HepG2 (cell line): ENCODE results near the gene SH3BP2. TPM values are rescaled to one million over a fixed set of nuclear protein-coding genes. Genes with fewer than 3 reads are reported as not detected.

Experiments used
- ERF ChIP-seq: IDR thresholded peaks from 2 replicates; pipeline ENCODE4 v1.6.1; 2018; ENCODE audit warnings: missing biosample characterization, missing genetic modification reagents
- HOXA9 ChIP-seq: sonication (generic); formaldehyde crosslinking; IDR thresholded peaks from 2 replicates; pipeline ENCODE4 v1.8.1; 2022; ENCODE audit warnings: missing genetic modification reagents, mild to moderate bottlenecking, moderate library complexity, borderline replicate concordance
- KIAA2018 ChIP-seq: sonication (generic); formaldehyde crosslinking; IDR thresholded peaks from 2 replicates; pipeline ENCODE4 v1.5.0; 2020; ENCODE audit warnings: mild to moderate bottlenecking, missing genetic modification reagents, borderline replicate concordance
- KMT2A ChIP-seq: sonication (generic); formaldehyde crosslinking; IDR thresholded peaks from 2 replicates; pipeline ENCODE4 v1.4.0; 2020; ENCODE audit warnings: missing genetic modification reagents
- SUZ12 ChIP-seq: fragments of 150-350 bp; IDR thresholded peaks from 2 replicates; pipeline ENCODE4 v1.6.1; 2014; ENCODE audit warnings: low read depth, low read length
- ZBTB1 ChIP-seq: sonication (generic); formaldehyde crosslinking; IDR thresholded peaks from 2 replicates; pipeline ENCODE4 v1.4.0; 2020; ENCODE audit warnings: missing genetic modification reagents, borderline replicate concordance
- ZBTB33 ChIP-seq: sonication (generic); formaldehyde crosslinking; IDR thresholded peaks from 2 replicates; pipeline ENCODE4 v1.4.0; 2020; ENCODE audit warnings: missing genetic modification reagents
- ZNF318 ChIP-seq: sonication (generic); formaldehyde crosslinking; IDR thresholded peaks from 2 replicates; pipeline ENCODE4 v1.4.0; 2020; ENCODE audit warnings: mild to moderate bottlenecking, missing genetic modification reagents
- ZNF350 ChIP-seq: sonication (generic); formaldehyde crosslinking; IDR thresholded peaks from 2 replicates; pipeline ENCODE4 v1.4.0; 2020; ENCODE audit warnings: mild to moderate bottlenecking, low read depth, missing genetic modification reagents, borderline replicate concordance
- polyA plus RNA-seq, 8 experiments: library from polyadenylated mRNA; depleted of rRNA in 3 of 8; stranded (reverse) in 7 of 8; unstranded in 1 of 8; fragments of >200 nt; fragmentation: Illumina TruSeq in 4 of 8; extraction: Trizol in 4 of 8; gene quantifications; 2 replicates each; pipeline versions ENCODE4 v1.2.1 to v1.2.3, GENCODE V29; 2011 to 2016; ENCODE audit warnings: low read depth in 4 of 8, missing spikeins in 1 of 8, mixed read lengths in 1 of 8; ENCODE audit not compliant: insufficient read depth in 1 of 8
- total RNA-seq, 5 experiments: library from RNA; depleted of rRNA; stranded (reverse); fragments of >200 nt; fragmentation: Illumina TruSeq; extraction: Trizol; gene quantifications; 2 replicates each; pipeline ENCODE4 v1.2.3, GENCODE V29; 2016; ENCODE audit warnings: low read depth in 1 of 5

Gene SH3BP2
- total and polyA plus RNA-seq, 2 of the 13 experiments (the other 11 are each of a cell fraction or from before 2014, with no cell fraction given): 16.9 to 34.5 TPM

GRCh38 chr4:2761035-2761923, 31.6 kb upstream of the SH3BP2 start (continued):
- TF ChIP-seq KIAA2018 (no peak), SUZ12 (no peak), ZBTB1 (no peak), KMT2A (CRISPR knock-in tag) (no peak), HOXA9 (no peak), ZBTB33 (CRISPR knock-in tag) (no peak; the same call in 1 of the 2 replicates), ZNF318 (CRISPR knock-in tag) (no peak), ZNF350 (CRISPR knock-in tag) (peak; percentile 80), ERF (peak; percentile 24; the same call in 1 of the 2 replicates)
